Epithelial cell of proximal tubule (primary cell): ENCODE data around the gene HOXA3. TPM values are rescaled to one million over a fixed set of nuclear protein-coding genes. Genes with fewer than 3 reads are reported as not detected.

Source experiments
- DNase-seq: peaks from one replicate; pipeline ENCODE4 v3.0.0-alpha.2; 2011; ENCODE audit warnings: low read depth
- H3K4me3 ChIP-seq: 2 replicates; pipeline ENCODE4 v1.5.1; 2011; ENCODE audit warnings: low read depth, mild to moderate bottlenecking, low read length
- CTCF ChIP-seq: conservative IDR thresholded peaks from 2 replicates; pipeline ENCODE4 v1.5.1; 2012; ENCODE audit warnings: low read depth, mild to moderate bottlenecking, low read length
- total RNA-seq: library from RNA; depleted of rRNA; stranded (reverse); fragments of >200 nt; gene quantifications from 2 replicates; pipeline ENCODE4 v1.2.3, GENCODE V29; 2015

Gene HOXA3
- total RNA-seq, 1 donor from 2014 or later, result 33.2 TPM

GRCh38 chr7:27175626-27176523 lies 23.5 kb upstream of the HOXA3 start:
- DNase-seq, result no peak
- peak overlapping the region; percentile 13 for H3K4me3 ChIP-seq
- no peak for TF ChIP-seq CTCF

DNA sequence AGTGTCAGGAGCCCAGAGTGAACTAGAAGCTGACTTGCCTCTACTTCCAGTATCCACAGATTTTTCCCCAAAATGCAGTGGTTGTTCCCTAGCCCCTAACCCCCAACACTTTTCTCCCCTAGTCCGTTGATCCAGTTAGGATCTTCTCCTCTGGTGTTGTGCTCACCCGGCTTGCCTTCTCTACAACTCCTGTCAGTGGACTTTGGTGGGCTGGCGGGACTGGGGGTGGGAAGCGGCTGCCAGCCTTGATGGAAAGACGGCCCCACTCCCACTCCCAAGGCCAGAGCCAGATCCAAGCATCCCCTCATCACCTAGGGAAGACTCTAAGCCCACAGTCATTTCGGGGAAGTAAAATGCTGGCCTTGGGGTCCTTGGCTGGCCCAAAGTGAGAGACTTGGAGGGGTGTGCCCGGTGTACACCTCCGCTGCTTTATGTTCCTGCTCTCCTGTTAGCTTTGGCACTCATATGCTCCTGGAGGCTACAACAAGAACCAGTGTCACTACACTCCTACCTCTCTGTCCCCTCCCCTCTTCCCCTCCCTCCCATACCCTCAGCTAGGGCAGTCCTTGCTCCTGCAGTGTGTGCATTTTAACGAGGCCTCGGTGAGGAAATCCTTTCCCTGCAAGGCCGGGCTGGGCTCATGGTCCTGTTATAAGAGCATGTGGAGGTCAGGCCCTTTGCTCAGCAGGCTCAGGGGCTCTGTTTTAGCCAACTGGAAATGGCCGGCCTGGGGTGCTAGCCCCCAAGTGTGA lies 22.7 kb upstream of the HOXA3 start:
- H3K4me3 ChIP-seq, result peak overlapping the region; percentile 74
- no peak for TF ChIP-seq CTCF
- no peak for DNase-seq

GRCh38 chr7:27173956-27174873 lies 21.8 kb upstream of the HOXA3 start, which contains the start of gene HOXA10:
HOXA10 (minus strand) TSS chr7:27174320; CDS start chr7:27174306, 14 bp downstream.
- H3K4me3 ChIP-seq, result peak within 1 kb of the TSS; percentile 74
- DNase-seq, result no peak
- TF ChIP-seq CTCF, result no peak

GRCh38 chr7:27173511-27173955 lies 21.1 kb upstream of the HOXA3 start:
- H3K4me3 ChIP-seq, result peak overlapping the region; percentile 74
- no peak for DNase-seq
- TF ChIP-seq CTCF, result no peak

GRCh38 chr7:27172823-27173510 lies 20.6 kb upstream of the HOXA3 start:
- H3K4me3 ChIP-seq, result peak overlapping the region; percentile 74
- DNase-seq, result no peak
- no peak for TF ChIP-seq CTCF

DNA sequence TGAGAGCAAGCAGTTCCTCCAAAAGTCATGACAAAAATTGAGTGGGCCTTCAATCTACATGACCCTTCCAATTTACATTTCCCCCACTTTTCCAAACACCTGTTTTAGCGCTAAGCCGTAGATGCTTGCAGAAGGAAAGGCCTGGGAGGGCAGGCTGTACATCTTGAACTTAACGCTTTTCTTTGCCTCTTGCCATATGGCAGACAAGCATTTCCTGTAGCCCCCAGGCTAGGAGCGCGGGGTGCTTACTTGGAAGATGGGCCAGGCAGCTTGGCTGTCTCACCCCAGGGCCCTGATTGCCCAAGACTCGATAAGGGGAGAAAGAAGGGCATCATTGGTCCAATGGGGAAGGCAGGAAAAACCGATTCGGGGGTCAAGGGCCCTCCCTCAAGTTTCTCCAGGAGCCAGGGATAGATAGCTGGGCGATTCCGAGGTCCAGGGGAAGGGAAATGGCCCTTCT lies 20.0 kb upstream of the HOXA3 start:
- no peak for DNase-seq
- peak overlapping the region; percentile 74 for H3K4me3 ChIP-seq
- no peak for TF ChIP-seq CTCF
